Transverse colon (tissue), 4 donors: Measurements from ENCODE around the gene ME1. TPM values are rescaled to one million over a fixed set of nuclear protein-coding genes. Genes with fewer than 3 reads are reported as not detected.
"Not testable (repeated sequence)": the region's sequence is repeated elsewhere in the genome, so short reads cannot be mapped to it uniquely, and the experiment has no call there.

Experiments used
- DNase-seq: peaks from one replicate; pipeline ENCODE4 v3.0.0-alpha.2; 2019
- H3K27ac ChIP-seq, 4 donors: fragments of 200-600 bp; sonication (generic); 2 replicates each; pipeline ENCODE4 v1.5.1; 2016 to 2018; ENCODE audit warnings: inconsistent platforms in 4 of 4
- H3K27me3 ChIP-seq: fragments of 200-600 bp; sonication (generic); 2 replicates; pipeline ENCODE4 v1.5.1; 2017; ENCODE audit warnings: inconsistent platforms
- H3K36me3 ChIP-seq, 4 donors: fragments of 200-600 bp; sonication (generic); 2 replicates each; pipeline ENCODE4 v1.5.1; 2017 to 2019; ENCODE audit warnings: inconsistent platforms in 4 of 4
- H3K4me1 ChIP-seq, 4 donors: fragments of 200-600 bp; sonication (generic); 2 replicates each; pipeline ENCODE4 v1.5.1; 2017 to 2020; ENCODE audit warnings: inconsistent platforms in 4 of 4
- H3K4me3 ChIP-seq, 4 donors: fragments of 200-600 bp; sonication (generic); 1 replicate in 1 of 4; 2 replicates in 3 of 4; pipeline versions ENCODE4 v1.5.1 to v1.6.1; 2017 to 2019; ENCODE audit warnings: inconsistent platforms in 4 of 4
- H3K9me3 ChIP-seq, 2 donors: fragments of 200-600 bp; sonication (generic); 2 replicates each; pipeline ENCODE4 v1.5.1; 2017 to 2019; ENCODE audit warnings: inconsistent platforms in 2 of 2
- EP300 ChIP-seq: sonication (generic); formaldehyde crosslinking; IDR thresholded peaks from one replicate; pipeline ENCODE4 v1.6.1; 2017; ENCODE audit warnings: antibody characterized with exemption, low read depth
- POLR2A ChIP-seq: fragments of 450-650 bp; IDR thresholded peaks from one replicate; pipeline ENCODE4 v1.6.1; 2016; ENCODE audit warnings: antibody characterized with exemption, mild to moderate bottlenecking, moderate library complexity
- POLR2AphosphoS5 ChIP-seq, 3 donors: sonication (generic); formaldehyde crosslinking; IDR thresholded peaks; one replicate each; pipeline ENCODE4 v1.6.1; 2016; ENCODE audit warnings: antibody characterized with exemption in 3 of 3
- WGBS, 2 donors: methylation state at CpG; one replicate each; pipeline ENCODE4 v1.1.5; 2018; ENCODE audit warnings: low coverage in 1 of 2; 5-methylcytosine and 5-hydroxymethylcytosine counted together
- in situ Hi-C, 4 donors: fragments of 200-750 bp; cut with MboI; loops; one replicate each; pipeline versions ENCODE4 v1.15.0 to v1.15.1; 2017; ENCODE audit warnings: low sequenced_read_pairs in 3 of 4, low pct_ligation_motif_present in 1 of 4, low pct_unique_long_range_greater_than_20kb in 1 of 4
- intact Hi-C: fragments of 100-400 bp; cut with DNase I; formaldehyde crosslinking; loops from one replicate; pipeline ENCODE4 v1.15.1; 2023; ENCODE audit warnings: low total_unique reads
- total RNA-seq, 4 donors: library from RNA; depleted of rRNA; stranded (reverse); fragments of >200 nt; gene quantifications; one replicate each; pipeline ENCODE4 v1.1.0, GENCODE V29; 2016
- TF ChIP-seq, protein P1 (sequence below), 5 experiments: fragments of 200-600 bp in 3 of 5; fragments of 450-650 bp in 2 of 5; sonication (generic) in 3 of 5; IDR thresholded peaks; 1 replicate in 2 of 5; 2 replicates in 3 of 5; pipeline ENCODE4 v1.5.1; 2016 to 2017; ENCODE audit warnings: antibody characterized with exemption in 5 of 5, inconsistent platforms in 3 of 5, mild to moderate bottlenecking in 2 of 5, moderate library complexity in 1 of 5

ME1 gene
- total RNA-seq, 4 donors from 2014 or later, result 1.9 to 36.6 (median 6.0) TPM

DNA sequence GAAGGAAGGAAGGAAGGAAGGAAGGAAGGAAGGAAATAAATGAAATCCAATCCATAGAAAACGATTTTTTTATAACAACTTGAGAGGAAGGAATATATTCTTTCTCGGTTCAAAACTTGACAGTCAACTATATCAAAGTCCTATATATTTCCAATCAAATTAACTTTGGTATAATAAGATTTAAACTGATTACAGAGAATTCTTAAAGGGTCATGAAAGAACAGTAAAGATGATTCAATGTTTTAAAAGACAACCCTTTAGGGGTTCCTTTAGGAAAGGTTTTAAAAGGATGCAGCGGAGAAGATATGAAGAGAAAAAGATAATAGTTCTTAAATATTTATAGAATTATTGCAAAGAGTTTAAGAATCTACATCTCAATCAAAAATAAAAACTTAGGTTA is 61.2 kb downstream of the ME1 start:
- Histone ChIP-seq H3K36me3 (no peaks in the 10 kb centered on the region), H3K27ac (no peak overlapping the region), H3K4me3 (no peak overlapping the region), H3K4me1 (peaks cover 0 to 4% (median 0%) of the 10 kb centered on the region in 4 donors), H3K27me3 (no peaks in the 10 kb centered on the region), H3K9me3 (no peaks in the 10 kb centered on the region)
- TF ChIP-seq POLR2A (no peak), EP300 (no peak), POLR2AphosphoS5 (IDR thresholded peaks at IDR 0.05) (no peak)
- TF ChIP-seq, protein P1, sequence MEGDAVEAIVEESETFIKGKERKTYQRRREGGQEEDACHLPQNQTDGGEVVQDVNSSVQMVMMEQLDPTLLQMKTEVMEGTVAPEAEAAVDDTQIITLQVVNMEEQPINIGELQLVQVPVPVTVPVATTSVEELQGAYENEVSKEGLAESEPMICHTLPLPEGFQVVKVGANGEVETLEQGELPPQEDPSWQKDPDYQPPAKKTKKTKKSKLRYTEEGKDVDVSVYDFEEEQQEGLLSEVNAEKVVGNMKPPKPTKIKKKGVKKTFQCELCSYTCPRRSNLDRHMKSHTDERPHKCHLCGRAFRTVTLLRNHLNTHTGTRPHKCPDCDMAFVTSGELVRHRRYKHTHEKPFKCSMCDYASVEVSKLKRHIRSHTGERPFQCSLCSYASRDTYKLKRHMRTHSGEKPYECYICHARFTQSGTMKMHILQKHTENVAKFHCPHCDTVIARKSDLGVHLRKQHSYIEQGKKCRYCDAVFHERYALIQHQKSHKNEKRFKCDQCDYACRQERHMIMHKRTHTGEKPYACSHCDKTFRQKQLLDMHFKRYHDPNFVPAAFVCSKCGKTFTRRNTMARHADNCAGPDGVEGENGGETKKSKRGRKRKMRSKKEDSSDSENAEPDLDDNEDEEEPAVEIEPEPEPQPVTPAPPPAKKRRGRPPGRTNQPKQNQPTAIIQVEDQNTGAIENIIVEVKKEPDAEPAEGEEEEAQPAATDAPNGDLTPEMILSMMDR (IDR thresholded peaks at IDR 0.05), result no peak
- 77 to 78% methylated on average over 3 of the region's 3 CpGs for WGBS, 2 donors
- DNase-seq, result no peak
- in situ Hi-C loops (no loop called here), intact Hi-C loops (no loop called here)

DNA sequence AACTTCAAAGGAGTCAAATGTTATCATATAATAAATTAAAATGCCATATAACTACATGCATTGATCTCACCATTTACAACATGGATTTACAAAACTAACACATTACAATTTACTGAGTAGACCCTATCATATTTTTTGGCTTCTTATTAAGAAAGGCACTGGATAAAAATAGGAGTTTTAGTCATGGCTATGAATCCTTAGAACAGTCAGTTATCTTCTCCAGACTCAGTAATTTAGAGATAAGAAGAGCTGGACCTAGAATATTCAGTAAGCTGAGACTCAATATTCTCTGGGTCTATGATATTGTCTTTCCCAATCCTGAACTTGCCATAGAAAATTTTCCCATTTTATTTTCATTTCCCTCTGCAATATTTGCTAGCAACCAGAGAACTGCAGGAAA is 62.3 kb downstream of the ME1 start:
- H3K4me3 ChIP-seq, result no peak overlapping the region
- TF ChIP-seq POLR2A, result no peak
- TF ChIP-seq, protein P1 (IDR thresholded peaks at IDR 0.05), result no peak
- no peak for TF ChIP-seq EP300
- no peak for TF ChIP-seq POLR2AphosphoS5 (IDR thresholded peaks at IDR 0.05)
- H3K36me3 ChIP-seq, result no peaks in the 10 kb centered on the region
- H3K27ac ChIP-seq, result no peak overlapping the region
- intact Hi-C loops (no loop called here), in situ Hi-C loops (no loop called here)
- H3K9me3 ChIP-seq, result no peaks in the 10 kb centered on the region
- no peak for DNase-seq
- H3K27me3 ChIP-seq, result no peaks in the 10 kb centered on the region
- peaks cover 0 to 4% (median 0%) of the 10 kb centered on the region in 4 donors for H3K4me1 ChIP-seq

DNA sequence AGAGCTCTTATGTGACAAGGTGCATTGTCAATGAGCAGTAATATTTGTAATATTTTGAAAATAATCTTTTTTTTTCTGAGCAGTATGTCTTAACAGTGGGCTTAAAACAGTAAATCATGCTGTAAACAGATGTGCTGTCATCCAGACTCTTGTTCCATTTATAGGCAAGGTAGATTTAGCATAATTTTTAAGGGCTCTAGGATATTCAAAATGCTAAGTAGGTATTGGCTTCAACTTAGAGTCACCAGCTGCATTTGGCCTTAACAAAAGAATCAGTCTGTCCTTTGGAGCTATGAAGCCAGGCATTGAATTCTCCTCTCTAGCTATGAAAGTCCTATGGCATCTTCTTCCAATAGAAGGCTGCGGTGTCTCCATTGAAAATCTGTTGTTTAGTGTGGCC is 63.7 kb downstream of the ME1 start:
- Histone ChIP-seq H3K9me3 (no peaks in the 10 kb centered on the region), H3K4me1 (peaks cover 0 to 4% (median 0%) of the 10 kb centered on the region in 4 donors), H3K36me3 (no peaks in the 10 kb centered on the region), H3K4me3 (no peak overlapping the region), H3K27ac (no peak overlapping the region), H3K27me3 (no peaks in the 10 kb centered on the region)
- intact Hi-C loops, result no loop called here
- no peak for DNase-seq
- WGBS, 2 donors, result 83 to 91% methylated on average over 1 of the region's 1 CpG
- no peak for TF ChIP-seq POLR2AphosphoS5 (IDR thresholded peaks at IDR 0.05)
- TF ChIP-seq, protein P1 (IDR thresholded peaks at IDR 0.05), result no peak
- TF ChIP-seq POLR2A, result no peak
- no peak for TF ChIP-seq EP300
- in situ Hi-C loops, result no loop called here

DNA sequence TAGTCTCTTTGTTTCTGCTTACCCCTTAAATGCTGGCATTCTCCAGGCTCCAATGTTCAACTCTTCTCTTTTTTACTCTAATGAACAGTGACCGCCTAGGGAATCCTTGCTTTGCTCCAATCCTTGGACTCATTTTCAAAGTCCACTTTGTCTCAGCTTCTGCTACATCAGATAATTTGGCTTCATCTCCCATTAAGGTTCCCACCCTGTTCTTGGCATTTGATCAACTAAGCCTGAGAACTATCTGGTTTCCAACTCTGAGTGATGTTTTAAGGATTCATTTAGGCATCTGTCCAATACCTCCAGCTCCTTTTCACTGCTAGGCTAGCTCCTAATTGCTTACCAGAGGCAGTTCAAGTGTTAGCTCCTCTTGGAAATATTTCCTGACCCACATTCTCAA is 64.9 kb downstream of the ME1 start:
- no peaks in the 10 kb centered on the region for H3K27me3 ChIP-seq
- no peaks in the 10 kb centered on the region for H3K36me3 ChIP-seq
- H3K9me3 ChIP-seq, result no peaks in the 10 kb centered on the region
- WGBS, 2 donors, result 64 to 81% methylated on average over 1 of the region's 1 CpG
- DNase-seq, result no peak
- peaks cover 0 to 4% (median 0%) of the 10 kb centered on the region in 4 donors for H3K4me1 ChIP-seq
- in situ Hi-C loops (no loop called here), intact Hi-C loops (no loop called here)
- no peak overlapping the region for H3K4me3 ChIP-seq
- H3K27ac ChIP-seq, result no peak overlapping the region
- no peak for TF ChIP-seq POLR2AphosphoS5 (IDR thresholded peaks at IDR 0.05)
- TF ChIP-seq POLR2A, result no peak
- TF ChIP-seq EP300, result no peak
- TF ChIP-seq, protein P1 (IDR thresholded peaks at IDR 0.05), result no peak

DNA sequence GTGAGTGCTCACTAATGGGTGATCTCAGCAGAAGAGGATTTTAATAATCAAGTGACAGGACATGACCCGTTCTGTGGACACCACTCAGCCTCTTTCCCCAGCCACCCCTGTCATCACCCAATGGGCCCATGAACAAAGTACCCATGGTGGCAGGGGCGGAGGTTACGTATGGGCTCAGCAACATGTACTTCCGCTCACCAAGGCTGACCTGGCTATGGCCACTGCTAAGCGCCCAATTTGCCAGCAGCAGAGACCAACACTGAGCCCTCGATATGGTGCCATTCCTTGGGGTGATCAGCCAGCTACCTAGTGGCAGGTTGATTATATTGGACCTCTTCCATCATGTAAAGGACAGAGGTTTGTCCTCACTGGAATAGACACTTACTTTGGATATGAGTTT is 68.5 kb downstream of the ME1 start:
- DNase-seq, H3K27me3 ChIP-seq, H3K27ac ChIP-seq, in situ Hi-C loops, H3K4me1 ChIP-seq, H3K9me3 ChIP-seq, H3K36me3 ChIP-seq, intact Hi-C loops, H3K4me3 ChIP-seq: not testable (repeated sequence)
- WGBS, 2 donors, result 83 to 95% methylated on average over 1 to 6 of the region's 6 CpGs
